ENCODE results near the gene VOPP1.

GRCh38 chr7:55432506-55432905 is 139.8 kb downstream of the VOPP1 start:
- TF ChIP-seq EZH2 (IDR thresholded peaks at IDR 0.05; ENCODE audit: insufficient read depth, poor library complexity, severe bottlenecking) (no peak), EZH2phosphoT487 (IDR thresholded peaks at IDR 0.05; ENCODE audit: insufficient read depth, low read depth) (no peak)

All from GM23248 (cell line).